ENCODE results near the gene THOP1.

DNA sequence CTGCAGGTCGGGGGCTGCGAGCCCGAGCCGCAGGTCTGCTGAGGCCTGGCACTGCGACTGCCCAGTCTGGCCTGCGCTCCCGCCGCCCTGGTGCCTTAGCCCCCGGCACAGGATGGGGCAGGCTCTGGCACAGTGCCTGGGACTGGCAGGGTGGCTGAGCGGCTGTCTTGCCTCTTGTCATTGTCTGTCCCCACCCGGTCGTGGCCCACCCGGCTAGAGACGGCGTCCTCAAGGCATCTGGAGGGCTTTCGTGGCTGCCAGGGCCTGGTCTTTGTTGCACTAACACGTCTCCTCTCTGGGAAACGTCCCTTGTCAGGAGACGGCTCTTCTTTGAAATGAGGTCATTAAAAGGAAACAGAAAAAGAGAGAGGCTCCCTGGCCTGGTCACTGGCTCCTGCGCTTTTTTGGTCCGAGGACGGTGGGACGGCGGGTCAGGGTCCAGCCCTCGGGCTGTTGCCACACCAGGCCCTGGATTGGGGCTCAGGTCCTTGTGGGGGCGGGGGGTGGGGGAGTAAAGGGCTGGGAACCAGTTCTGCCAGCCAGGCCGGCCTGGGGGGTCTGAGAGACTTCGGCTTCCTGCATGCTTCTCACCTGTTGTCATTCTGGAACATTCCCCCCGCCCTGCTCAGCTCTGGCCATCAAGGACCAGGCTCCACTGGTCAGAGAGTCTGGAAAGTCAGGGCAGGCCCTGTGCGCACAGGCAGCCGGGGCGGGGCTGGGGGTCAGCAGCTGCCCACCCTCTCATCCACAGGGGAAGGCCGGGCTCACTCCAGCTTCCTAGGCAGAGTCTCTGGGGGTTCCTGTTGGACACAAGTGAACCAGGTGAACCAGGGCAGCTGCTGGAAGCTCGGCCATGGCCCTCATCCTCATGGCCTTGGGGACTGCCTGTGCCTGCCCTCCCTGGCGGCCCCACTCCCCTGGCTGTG, 28.2 kb downstream of the THOP1 start:
- TF ChIP-seq CTCF (IDR thresholded peaks at IDR 0.05) (no peak), POLR2A (IDR thresholded peaks at IDR 0.05) (no peak)

Data from esophagus squamous epithelium (tissue), 4 donors.